ENCODE measurements around the gene BMI1.

DNA sequence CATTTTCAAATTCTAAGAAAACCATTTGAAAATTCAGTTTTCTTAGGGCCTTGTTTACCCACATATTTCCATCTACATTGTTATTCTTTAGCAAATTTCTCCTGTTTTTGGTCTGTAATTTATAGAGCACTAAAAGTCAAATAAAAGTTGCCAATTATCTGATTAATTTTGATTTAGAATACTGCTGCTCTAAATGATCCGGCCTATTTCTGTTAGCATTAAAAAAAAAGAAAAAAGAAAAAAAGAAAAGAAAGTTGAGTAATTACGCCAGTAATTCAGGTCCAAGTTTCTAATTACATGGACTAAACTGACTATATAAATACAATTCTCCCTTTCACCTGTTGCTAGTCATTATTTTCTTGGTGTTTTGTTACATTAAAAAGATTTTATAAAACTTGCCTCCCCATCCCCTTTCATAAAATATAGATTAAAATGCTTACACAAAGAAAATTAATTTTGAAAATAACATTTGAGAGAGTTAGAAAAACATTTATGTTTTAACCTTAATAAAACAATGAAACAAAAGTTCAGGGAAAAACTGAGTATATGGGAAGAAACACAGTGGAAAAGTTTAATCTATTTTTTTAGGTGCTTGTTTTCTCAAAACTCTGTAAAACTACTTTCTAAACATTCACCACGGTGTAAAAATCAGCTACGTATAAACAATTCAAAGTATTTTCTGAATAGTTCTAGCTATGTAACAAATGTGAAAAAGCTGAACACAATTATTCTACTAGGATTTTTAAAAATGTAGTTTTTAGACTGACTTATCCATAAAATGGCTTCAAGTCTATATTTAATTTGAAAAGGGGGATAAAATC lies 11.5 kb upstream of the BMI1 start:
- TF ChIP-seq SMC3 (IDR thresholded peaks at IDR 0.05; ENCODE audit: low read depth, low read length): no peak
- TF ChIP-seq, protein P1, sequence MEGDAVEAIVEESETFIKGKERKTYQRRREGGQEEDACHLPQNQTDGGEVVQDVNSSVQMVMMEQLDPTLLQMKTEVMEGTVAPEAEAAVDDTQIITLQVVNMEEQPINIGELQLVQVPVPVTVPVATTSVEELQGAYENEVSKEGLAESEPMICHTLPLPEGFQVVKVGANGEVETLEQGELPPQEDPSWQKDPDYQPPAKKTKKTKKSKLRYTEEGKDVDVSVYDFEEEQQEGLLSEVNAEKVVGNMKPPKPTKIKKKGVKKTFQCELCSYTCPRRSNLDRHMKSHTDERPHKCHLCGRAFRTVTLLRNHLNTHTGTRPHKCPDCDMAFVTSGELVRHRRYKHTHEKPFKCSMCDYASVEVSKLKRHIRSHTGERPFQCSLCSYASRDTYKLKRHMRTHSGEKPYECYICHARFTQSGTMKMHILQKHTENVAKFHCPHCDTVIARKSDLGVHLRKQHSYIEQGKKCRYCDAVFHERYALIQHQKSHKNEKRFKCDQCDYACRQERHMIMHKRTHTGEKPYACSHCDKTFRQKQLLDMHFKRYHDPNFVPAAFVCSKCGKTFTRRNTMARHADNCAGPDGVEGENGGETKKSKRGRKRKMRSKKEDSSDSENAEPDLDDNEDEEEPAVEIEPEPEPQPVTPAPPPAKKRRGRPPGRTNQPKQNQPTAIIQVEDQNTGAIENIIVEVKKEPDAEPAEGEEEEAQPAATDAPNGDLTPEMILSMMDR (conservative IDR thresholded peaks at IDR 0.05; ENCODE audit: low read depth, low read length): no peak
- TF ChIP-seq BHLHE40 (IDR thresholded peaks at IDR 0.05; ENCODE audit: low read depth, low read length): no peak
- TF ChIP-seq POLR2A (IDR thresholded peaks at IDR 0.05; ENCODE audit: low read depth, low read length): no peak
